ENCODE results near the gene CDC5L. TPM values are rescaled to one million over a fixed set of nuclear protein-coding genes. Genes with fewer than 3 reads are reported as not detected.

The CDC5L gene
- total RNA-seq, 1 donor: 22.8 TPM

DNA sequence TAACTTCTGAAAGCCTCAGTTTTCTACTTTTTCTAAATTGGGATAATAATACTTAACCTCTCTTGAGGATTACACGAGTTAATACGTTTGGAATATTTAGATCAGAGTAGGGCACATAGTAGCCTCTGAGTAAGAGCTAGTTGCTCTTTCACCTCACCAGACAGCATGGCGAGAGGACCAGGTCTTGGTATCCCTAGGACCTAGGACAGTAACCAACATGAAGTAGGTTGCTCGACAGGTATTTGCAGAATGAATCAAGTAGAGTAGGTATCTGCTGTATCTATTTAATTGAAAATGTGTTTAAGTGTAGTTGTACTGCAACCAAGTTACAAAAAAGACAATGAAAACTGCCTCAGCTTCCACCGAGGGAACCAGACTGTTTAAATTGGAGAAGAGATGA lies 1.4 kb downstream of the CDC5L start:
- TF ChIP-seq, protein P1, sequence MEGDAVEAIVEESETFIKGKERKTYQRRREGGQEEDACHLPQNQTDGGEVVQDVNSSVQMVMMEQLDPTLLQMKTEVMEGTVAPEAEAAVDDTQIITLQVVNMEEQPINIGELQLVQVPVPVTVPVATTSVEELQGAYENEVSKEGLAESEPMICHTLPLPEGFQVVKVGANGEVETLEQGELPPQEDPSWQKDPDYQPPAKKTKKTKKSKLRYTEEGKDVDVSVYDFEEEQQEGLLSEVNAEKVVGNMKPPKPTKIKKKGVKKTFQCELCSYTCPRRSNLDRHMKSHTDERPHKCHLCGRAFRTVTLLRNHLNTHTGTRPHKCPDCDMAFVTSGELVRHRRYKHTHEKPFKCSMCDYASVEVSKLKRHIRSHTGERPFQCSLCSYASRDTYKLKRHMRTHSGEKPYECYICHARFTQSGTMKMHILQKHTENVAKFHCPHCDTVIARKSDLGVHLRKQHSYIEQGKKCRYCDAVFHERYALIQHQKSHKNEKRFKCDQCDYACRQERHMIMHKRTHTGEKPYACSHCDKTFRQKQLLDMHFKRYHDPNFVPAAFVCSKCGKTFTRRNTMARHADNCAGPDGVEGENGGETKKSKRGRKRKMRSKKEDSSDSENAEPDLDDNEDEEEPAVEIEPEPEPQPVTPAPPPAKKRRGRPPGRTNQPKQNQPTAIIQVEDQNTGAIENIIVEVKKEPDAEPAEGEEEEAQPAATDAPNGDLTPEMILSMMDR (IDR thresholded peaks at IDR 0.05; ENCODE audit: extremely low read depth, low read depth, low read length): no peak
- peaks cover 28% of the 10 kb centered on the region for H3K4me1 ChIP-seq (ENCODE audit: insufficient read depth, low read length)
- no peaks in the 10 kb centered on the region for H3K27me3 ChIP-seq (ENCODE audit: insufficient read depth, low read length)
- H3K4me2 ChIP-seq (ENCODE audit: insufficient read depth, low read length): peak overlapping the region; percentile 98
- peak overlapping the region; percentile 98 for H3K4me3 ChIP-seq (ENCODE audit: insufficient read depth, low read length)
- no peak overlapping the region for H2AFZ ChIP-seq (ENCODE audit: low read length)
- no peak for DNase-seq (ENCODE audit: insufficient read length, low spot score, missing footprints)
- peaks cover 43% of the 10 kb centered on the region for H3K79me2 ChIP-seq (ENCODE audit: insufficient read depth, low read length)
- no peaks in the 10 kb centered on the region for H3K9me3 ChIP-seq (ENCODE audit: low read depth, low read length)
- peaks cover 20% of the 10 kb centered on the region for H4K20me1 ChIP-seq (ENCODE audit: insufficient read depth, low read length)
- peaks cover 18% of the 10 kb centered on the region for H3K36me3 ChIP-seq (ENCODE audit: insufficient read depth, low read length)
- no peak overlapping the region for H3K27ac ChIP-seq (ENCODE audit: low read depth, low read length)

DNA sequence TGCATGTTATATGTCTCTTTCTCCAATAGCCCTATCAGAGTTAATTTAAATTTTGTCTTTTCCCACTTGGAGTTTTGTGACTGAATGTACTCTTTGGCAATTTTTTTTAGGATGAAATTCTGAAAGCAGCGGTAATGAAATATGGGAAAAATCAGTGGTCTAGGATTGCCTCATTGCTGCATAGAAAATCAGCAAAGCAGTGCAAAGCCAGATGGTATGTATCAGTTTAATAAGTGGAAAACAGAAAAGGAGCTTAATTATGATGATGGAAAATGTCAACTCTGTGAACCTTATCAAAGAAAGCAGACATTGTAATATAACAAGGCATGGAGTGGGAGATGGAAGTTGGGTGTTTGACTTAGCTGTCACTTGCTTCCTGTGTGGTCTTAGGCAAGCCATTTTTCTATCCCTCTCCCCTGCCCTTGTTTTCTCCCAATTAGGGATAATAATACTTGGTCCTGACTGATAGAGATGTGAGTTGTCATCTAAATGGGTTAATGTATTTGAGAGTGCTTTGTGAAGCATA lies 2.7 kb downstream of the CDC5L start:
- Histone ChIP-seq H3K9me3 (ENCODE audit: low read depth, low read length) (no peaks in the 10 kb centered on the region), H3K4me3 (ENCODE audit: insufficient read depth, low read length) (no peak overlapping the region), H3K27me3 (ENCODE audit: insufficient read depth, low read length) (no peaks in the 10 kb centered on the region), H3K79me2 (ENCODE audit: insufficient read depth, low read length) (peaks cover 43% of the 10 kb centered on the region), H2AFZ (ENCODE audit: low read length) (no peak overlapping the region), H4K20me1 (ENCODE audit: insufficient read depth, low read length) (peaks cover 25% of the 10 kb centered on the region), H3K27ac (ENCODE audit: low read depth, low read length) (no peak overlapping the region), H3K4me2 (ENCODE audit: insufficient read depth, low read length) (no peak overlapping the region), H3K4me1 (ENCODE audit: insufficient read depth, low read length) (peaks cover 28% of the 10 kb centered on the region), H3K36me3 (ENCODE audit: insufficient read depth, low read length) (peaks cover 28% of the 10 kb centered on the region)
- TF ChIP-seq, protein P1 (IDR thresholded peaks at IDR 0.05; ENCODE audit: extremely low read depth, low read depth, low read length): no peak
- no peak for DNase-seq (ENCODE audit: insufficient read length, low spot score, missing footprints)

DNA sequence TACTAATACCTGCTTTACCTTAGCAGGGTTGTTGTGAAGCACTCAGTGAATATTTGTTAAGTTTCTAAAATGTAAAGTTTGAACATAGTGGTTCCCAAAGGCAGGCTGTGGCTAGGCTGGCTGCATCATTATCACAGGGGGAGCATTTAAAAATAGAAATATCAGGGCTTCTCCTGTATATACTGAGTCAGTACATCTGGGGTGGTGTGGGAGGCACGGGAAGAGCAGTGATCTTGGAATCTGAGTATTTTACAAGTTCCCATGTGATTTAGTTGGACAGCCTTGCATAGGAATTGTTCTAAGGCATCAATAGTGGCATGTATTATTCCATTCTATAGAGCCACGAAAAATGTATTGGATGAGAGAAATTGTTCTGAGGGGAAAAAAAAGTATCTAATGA lies 8.0 kb downstream of the CDC5L start:
- H3K79me2 ChIP-seq (ENCODE audit: insufficient read depth, low read length): peaks cover 26% of the 10 kb centered on the region
- H2AFZ ChIP-seq (ENCODE audit: low read length): no peak overlapping the region
- H3K36me3 ChIP-seq (ENCODE audit: insufficient read depth, low read length): peaks cover 62% of the 10 kb centered on the region
- DNase-seq (ENCODE audit: insufficient read length, low spot score, missing footprints): no peak
- TF ChIP-seq, protein P1 (IDR thresholded peaks at IDR 0.05; ENCODE audit: extremely low read depth, low read depth, low read length): no peak
- no peaks in the 10 kb centered on the region for H3K27me3 ChIP-seq (ENCODE audit: insufficient read depth, low read length)
- no peaks in the 10 kb centered on the region for H3K4me1 ChIP-seq (ENCODE audit: insufficient read depth, low read length)
- H3K9me3 ChIP-seq (ENCODE audit: low read depth, low read length): no peaks in the 10 kb centered on the region
- peaks cover 8% of the 10 kb centered on the region for H4K20me1 ChIP-seq (ENCODE audit: insufficient read depth, low read length)
- no peak overlapping the region for H3K4me2 ChIP-seq (ENCODE audit: insufficient read depth, low read length)
- no peak overlapping the region for H3K4me3 ChIP-seq (ENCODE audit: insufficient read depth, low read length)
- H3K27ac ChIP-seq (ENCODE audit: low read depth, low read length): no peak overlapping the region

DNA sequence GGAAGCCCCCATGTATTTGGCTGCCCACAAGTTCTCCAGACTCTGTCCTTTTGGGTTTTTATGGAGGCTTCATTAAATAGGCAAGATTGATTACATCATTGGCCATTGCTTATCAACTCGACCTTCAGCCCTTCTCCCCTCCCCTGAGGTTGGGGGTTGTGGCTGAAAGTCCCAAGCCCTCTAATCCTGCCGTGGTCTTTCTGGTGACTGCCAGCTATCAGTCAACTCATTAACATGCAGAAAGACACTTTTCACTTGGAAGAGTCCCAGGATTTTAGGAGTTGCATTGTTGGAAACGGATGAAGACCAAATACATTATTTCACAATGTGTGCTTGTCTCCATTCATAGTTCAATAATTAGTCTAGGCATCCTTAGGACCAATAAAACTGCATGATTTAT lies 9.5 kb downstream of the CDC5L start:
- Histone ChIP-seq H3K36me3 (ENCODE audit: insufficient read depth, low read length) (peaks cover 70% of the 10 kb centered on the region), H2AFZ (ENCODE audit: low read length) (no peak overlapping the region), H3K4me3 (ENCODE audit: insufficient read depth, low read length) (no peak overlapping the region), H3K4me2 (ENCODE audit: insufficient read depth, low read length) (no peak overlapping the region), H3K27ac (ENCODE audit: low read depth, low read length) (no peak overlapping the region), H3K9me3 (ENCODE audit: low read depth, low read length) (no peaks in the 10 kb centered on the region), H3K4me1 (ENCODE audit: insufficient read depth, low read length) (no peaks in the 10 kb centered on the region), H3K79me2 (ENCODE audit: insufficient read depth, low read length) (peaks cover 25% of the 10 kb centered on the region), H3K27me3 (ENCODE audit: insufficient read depth, low read length) (no peaks in the 10 kb centered on the region), H4K20me1 (ENCODE audit: insufficient read depth, low read length) (peaks cover 6% of the 10 kb centered on the region)
- TF ChIP-seq, protein P1 (IDR thresholded peaks at IDR 0.05; ENCODE audit: extremely low read depth, low read depth, low read length): no peak
- no peak for DNase-seq (ENCODE audit: insufficient read length, low spot score, missing footprints)
